ENCODE results near the gene SRGAP2B. TPM values are rescaled to one million over a fixed set of nuclear protein-coding genes. Genes with fewer than 3 reads are reported as not detected.
"Not testable (repeated sequence)": the region's sequence is repeated elsewhere in the genome, so short reads cannot be mapped to it uniquely, and the experiment has no call there.

Gene SRGAP2B
- polyA plus RNA-seq, 2 of the 4 experiments (the other 2 are of a cell fraction) = 14.2 to 27.3 TPM

DNA sequence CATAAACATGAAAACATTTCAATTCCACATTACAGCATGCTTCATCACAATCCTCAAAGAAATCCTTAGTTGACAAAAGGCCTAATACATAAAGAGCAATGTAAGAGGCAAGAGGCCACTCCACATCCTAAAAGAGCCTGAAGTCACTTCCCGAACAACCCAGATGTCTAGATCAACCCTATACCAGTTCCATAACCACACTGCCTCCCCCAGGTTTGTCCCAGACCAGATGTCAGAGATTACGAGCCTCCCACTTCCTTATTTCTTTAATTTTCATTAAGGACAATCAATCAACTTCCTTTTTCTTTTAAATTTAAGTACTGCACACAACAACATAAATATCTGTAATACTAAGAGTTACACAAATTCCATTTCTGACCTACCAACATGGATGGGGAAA is 15.4 kb downstream of the SRGAP2B start:
- H3K27ac ChIP-seq; H3K4me3 ChIP-seq; POLR2A ChIA-PET; FAIRE-seq; H3K4me1 ChIP-seq; CTCF ChIA-PET; DNase-seq (ENCODE audit: low read depth in 1 of 2, low spot score in 1 of 2); H3K4me2 ChIP-seq; ATAC-seq; H3K9me3 ChIP-seq: not testable (repeated sequence)
- 90% methylated on average over 2 of the region's 2 CpGs for WGBS (ENCODE audit: missing lambda C conversion rate)

GRCh38 chr1:145078787-145079370 is 16.2 kb downstream of the SRGAP2B start:
- H3K4me1 ChIP-seq; H3K27ac ChIP-seq; H3K4me3 ChIP-seq; POLR2A ChIA-PET; H3K4me2 ChIP-seq; DNase-seq (ENCODE audit: low read depth in 1 of 2, low spot score in 1 of 2); CTCF ChIA-PET; H3K9me3 ChIP-seq; FAIRE-seq: not testable (repeated sequence)
- ATAC-seq = peak in 1 of 2 experiments; percentile 64; a peak in 3 of 6 replicates
- no CpG with 5 or more reads among the region's 5 CpGs for WGBS (ENCODE audit: missing lambda C conversion rate)

- H3K4me1 ChIP-seq; DNase-seq (ENCODE audit: low read depth in 1 of 2, low spot score in 1 of 2); H3K27ac ChIP-seq; H3K4me3 ChIP-seq; POLR2A ChIA-PET; CTCF ChIA-PET; FAIRE-seq; H3K4me2 ChIP-seq; H3K9me3 ChIP-seq: not testable (repeated sequence)
- no CpG with 5 or more reads among the region's 11 CpGs for WGBS (ENCODE audit: missing lambda C conversion rate)
- peak in 1 of 2 experiments; percentile 64; a peak in 3 of 6 replicates for ATAC-seq
Measured at GRCh38 chr1:145077872-145078786, 17.0 kb downstream of the SRGAP2B start.

- H3K4me2 ChIP-seq; DNase-seq (ENCODE audit: low read depth in 1 of 2, low spot score in 1 of 2); H3K27ac ChIP-seq; CTCF ChIA-PET; H3K4me3 ChIP-seq; POLR2A ChIA-PET; H3K4me1 ChIP-seq; FAIRE-seq; H3K9me3 ChIP-seq: not testable (repeated sequence)
- 14% methylated on average over 1 of the region's 3 CpGs for WGBS (ENCODE audit: missing lambda C conversion rate)
- ATAC-seq = peak in 1 of 2 experiments; percentile 63; a peak in 3 of 6 replicates
Measured at GRCh38 chr1:145076877-145077276, 18.3 kb downstream of the SRGAP2B start.

- 87% methylated on average over 3 of the region's 6 CpGs for WGBS (ENCODE audit: missing lambda C conversion rate)
- FAIRE-seq = not testable (repeated sequence)
Measured at GRCh38 chr1:145074021-145074559, 21.0 kb downstream of the SRGAP2B start.

DNA sequence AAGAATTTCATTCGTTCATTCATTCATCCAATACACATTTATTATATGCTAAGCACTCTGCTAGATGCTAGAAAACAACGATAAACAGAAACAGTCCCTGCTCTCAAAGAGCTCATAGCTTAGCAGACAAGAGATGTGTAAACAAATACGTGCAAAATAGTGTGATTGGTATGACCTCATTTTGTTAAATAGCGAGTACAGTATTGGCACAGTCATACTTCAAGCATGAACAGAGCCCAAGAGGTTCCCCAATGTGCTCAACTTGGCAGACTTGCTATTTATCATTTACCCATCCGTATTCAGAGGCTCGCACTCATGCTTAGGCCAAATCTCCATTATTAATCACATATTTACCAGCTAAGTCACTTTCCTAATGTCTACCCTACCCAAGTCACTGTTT is 23.6 kb downstream of the SRGAP2B start:
- H3K9me3 ChIP-seq; ATAC-seq; POLR2A ChIA-PET; H3K4me3 ChIP-seq; FAIRE-seq; H3K4me2 ChIP-seq; H3K27ac ChIP-seq; H3K4me1 ChIP-seq; DNase-seq (ENCODE audit: low read depth in 1 of 2, low spot score in 1 of 2); CTCF ChIA-PET: not testable (repeated sequence)
- 100% methylated on average over 1 of the region's 6 CpGs for WGBS (ENCODE audit: missing lambda C conversion rate)

More at GRCh38 chr1:145074021-145074559, 21.0 kb downstream of the SRGAP2B start:
- CTCF ChIA-PET; H3K4me3 ChIP-seq; DNase-seq (ENCODE audit: low read depth in 1 of 2, low spot score in 1 of 2); POLR2A ChIA-PET; H3K27ac ChIP-seq; H3K9me3 ChIP-seq; H3K4me1 ChIP-seq; H3K4me2 ChIP-seq: not testable (repeated sequence)
- peak; percentile 21 to 36; a peak in 3 of 6 replicates for ATAC-seq

DNA sequence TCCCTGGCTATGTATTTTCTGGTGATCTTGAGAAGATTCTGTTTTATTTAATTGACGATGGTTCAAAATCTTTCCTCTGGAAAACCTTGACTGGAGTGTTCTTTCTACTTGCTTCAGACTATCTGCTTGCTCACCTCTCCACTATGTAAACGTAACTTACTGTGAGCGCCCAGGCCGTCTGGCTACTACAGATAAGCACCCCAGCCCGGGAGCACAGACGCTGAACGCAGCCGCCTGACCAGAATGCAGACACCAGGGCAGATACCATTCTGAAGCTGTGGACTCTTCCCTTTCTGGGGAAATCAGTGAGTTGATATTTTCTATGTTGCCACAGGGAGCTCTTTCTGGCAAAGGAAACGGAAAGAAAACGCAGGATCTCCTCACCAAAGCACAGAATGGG is 28.6 kb downstream of the SRGAP2B start:
- POLR2A ChIA-PET; H3K27ac ChIP-seq; H3K4me1 ChIP-seq; H3K4me3 ChIP-seq; CTCF ChIA-PET; H3K9me3 ChIP-seq; DNase-seq (ENCODE audit: low read depth in 1 of 2, low spot score in 1 of 2); H3K4me2 ChIP-seq; ATAC-seq; FAIRE-seq: not testable (repeated sequence)
- WGBS (ENCODE audit: missing lambda C conversion rate) = no CpG with 5 or more reads among the region's 10 CpGs

- H3K9me3 ChIP-seq; POLR2A ChIA-PET; FAIRE-seq; H3K4me3 ChIP-seq; DNase-seq (ENCODE audit: low read depth in 1 of 2, low spot score in 1 of 2); H3K27ac ChIP-seq; H3K4me1 ChIP-seq; H3K4me2 ChIP-seq; CTCF ChIA-PET: not testable (repeated sequence)
- peak; percentile 83 to 95; a peak in 5 of 6 replicates for ATAC-seq
- 45% methylated on average over 3 of the region's 5 CpGs for WGBS (ENCODE audit: missing lambda C conversion rate)
Measured at GRCh38 chr1:145065194-145065826, 29.8 kb downstream of the SRGAP2B start.

- H3K4me1 ChIP-seq; FAIRE-seq; H3K9me3 ChIP-seq; H3K27ac ChIP-seq; POLR2A ChIA-PET; H3K4me3 ChIP-seq; ATAC-seq; CTCF ChIA-PET; H3K4me2 ChIP-seq; DNase-seq (ENCODE audit: low read depth in 1 of 2, low spot score in 1 of 2): not testable (repeated sequence)
- no CpG with 5 or more reads among the region's 2 CpGs for WGBS (ENCODE audit: missing lambda C conversion rate)
Measured at GRCh38 chr1:145063941-145064648, 31.0 kb downstream of the SRGAP2B start.

GRCh38 chr1:145063285-145063684 is 31.8 kb downstream of the SRGAP2B start:
- FAIRE-seq; CTCF ChIA-PET; H3K4me1 ChIP-seq; POLR2A ChIA-PET; H3K4me3 ChIP-seq; H3K27ac ChIP-seq; ATAC-seq; DNase-seq (ENCODE audit: low read depth in 1 of 2, low spot score in 1 of 2); H3K4me2 ChIP-seq; H3K9me3 ChIP-seq: not testable (repeated sequence)
- WGBS (ENCODE audit: missing lambda C conversion rate) = 84% methylated on average over 1 of the region's 2 CpGs

- H3K27ac ChIP-seq; DNase-seq (ENCODE audit: low read depth in 1 of 2, low spot score in 1 of 2); H3K4me1 ChIP-seq; FAIRE-seq; H3K4me3 ChIP-seq; H3K9me3 ChIP-seq; CTCF ChIA-PET; H3K4me2 ChIP-seq; ATAC-seq; POLR2A ChIA-PET: not testable (repeated sequence)
- no CpG with 5 or more reads among the region's 3 CpGs for WGBS (ENCODE audit: missing lambda C conversion rate)
Measured at GRCh38 chr1:145058184-145058583, 36.9 kb downstream of the SRGAP2B start.
